Loucy (cell line): ENCODE measurements around the gene OSBPL3.

Experiments
- H2AFZ ChIP-seq: fragments of 200-600 bp; sonication (generic); 2 replicates; pipeline ENCODE4 v1.6.0; 2016; ENCODE audit warnings: antibody characterized with exemption, mild to moderate bottlenecking, low read length, moderate library complexity
- H3F3A ChIP-seq: fragments of 200-600 bp; 2 replicates; pipeline ENCODE4 v1.6.0; 2016; ENCODE audit warnings: antibody characterized with exemption, low read depth, mild to moderate bottlenecking
- H3K27me3 ChIP-seq: fragments of 200-600 bp; sonication (generic); 2 replicates; pipeline ENCODE4 v1.6.1; 2014; ENCODE audit warnings: low read length, mild to moderate bottlenecking; ENCODE audit not compliant: insufficient read depth, poor library complexity, severe bottlenecking
- H3K36me3 ChIP-seq: fragments of 200-600 bp; sonication (generic); 2 replicates; pipeline ENCODE4 v1.6.1; 2016; ENCODE audit warnings: low read length; ENCODE audit not compliant: insufficient read depth
- H3K4me1 ChIP-seq: fragments of 200-600 bp; sonication (generic); 2 replicates; pipeline ENCODE4 v1.5.1; 2014; ENCODE audit warnings: low read length, mild to moderate bottlenecking; ENCODE audit not compliant: insufficient read depth, poor library complexity, severe bottlenecking
- H3K4me2 ChIP-seq: fragments of 200-600 bp; sonication (generic); 2 replicates; pipeline ENCODE4 v1.6.0; 2014; ENCODE audit warnings: antibody characterized with exemption, low read length, low read depth, mild to moderate bottlenecking; ENCODE audit not compliant: poor library complexity, severe bottlenecking
- H3K4me3 ChIP-seq: fragments of 200-600 bp; sonication (generic); 2 replicates; pipeline ENCODE4 v1.5.1; 2014; ENCODE audit warnings: low read length, mild to moderate bottlenecking, mixed read lengths; ENCODE audit not compliant: poor library complexity, severe bottlenecking
- H3K79me2 ChIP-seq: fragments of 200-600 bp; sonication (generic); 2 replicates; pipeline ENCODE4 v1.6.1; 2014; ENCODE audit warnings: low read length; ENCODE audit not compliant: insufficient read depth
- H3K9ac ChIP-seq: fragments of 200-600 bp; sonication (generic); 2 replicates; pipeline ENCODE4 v1.6.0; 2014; ENCODE audit warnings: mild to moderate bottlenecking, low read depth, low read length, moderate library complexity; ENCODE audit not compliant: poor library complexity, severe bottlenecking
- H3K9me2 ChIP-seq: fragments of 200-600 bp; sonication (generic); replicated peaks from 2 replicates; pipeline ENCODE4 v1.6.1; 2016; ENCODE audit warnings: low read depth, low read length, mixed read lengths
- H3K9me3 ChIP-seq: fragments of 200-600 bp; sonication (generic); 2 replicates; pipeline ENCODE4 v1.6.1; 2014; ENCODE audit warnings: mild to moderate bottlenecking, antibody characterized with exemption, low read length, low read depth; ENCODE audit not compliant: insufficient read depth
- H4K20me1 ChIP-seq: fragments of 200-600 bp; sonication (generic); 2 replicates; pipeline ENCODE4 v1.6.0; 2014; ENCODE audit warnings: antibody characterized with exemption, low read length, mild to moderate bottlenecking; ENCODE audit not compliant: insufficient read depth, poor library complexity, severe bottlenecking
- CTCF ChIP-seq: fragments of 200-600 bp; sonication (generic); conservative IDR thresholded peaks from 2 replicates; pipeline ENCODE4 v1.5.1; 2014; ENCODE audit warnings: mild to moderate bottlenecking, antibody characterized with exemption, low read length
- EZH2phosphoT487 ChIP-seq: fragments of 200-600 bp; IDR thresholded peaks from 2 replicates; pipeline ENCODE4 v1.6.1; 2018; ENCODE audit warnings: antibody characterized with exemption, mild to moderate bottlenecking, moderate library complexity, borderline replicate concordance

Gene OSBPL3

GRCh38 chr7:24932389-24932788 lies 47.6 kb downstream of the OSBPL3 start:
- H3K9me2 ChIP-seq = no peaks in the 10 kb centered on the region
- no peak overlapping the region for H3K4me2 ChIP-seq
- H3K4me1 ChIP-seq = peaks cover 29% of the 10 kb centered on the region
- peaks cover 5% of the 10 kb centered on the region for H4K20me1 ChIP-seq
- no peak overlapping the region for H3K4me3 ChIP-seq
- H3K36me3 ChIP-seq = no peaks in the 10 kb centered on the region; the same call in 1 of the 2 replicates
- no peaks in the 10 kb centered on the region for H3K9me3 ChIP-seq
- peaks cover 97% of the 10 kb centered on the region for H3K79me2 ChIP-seq
- H3K9ac ChIP-seq = no peak overlapping the region
- no peaks in the 10 kb centered on the region for H3K27me3 ChIP-seq
- no peaks in the 10 kb centered on the region for H3F3A ChIP-seq
- H2AFZ ChIP-seq = no peak overlapping the region
- TF ChIP-seq EZH2phosphoT487 (no peak), CTCF (no peak)

GRCh38 chr7:24931844-24932243 lies 48.1 kb downstream of the OSBPL3 start:
- Histone ChIP-seq H3K36me3 (no peaks in the 10 kb centered on the region; the same call in 1 of the 2 replicates), H3K27me3 (no peaks in the 10 kb centered on the region), H3K9me2 (no peaks in the 10 kb centered on the region), H3F3A (no peaks in the 10 kb centered on the region), H4K20me1 (peaks cover 5% of the 10 kb centered on the region), H3K4me3 (no peak overlapping the region), H2AFZ (no peak overlapping the region), H3K4me1 (peaks cover 29% of the 10 kb centered on the region), H3K9ac (no peak overlapping the region), H3K4me2 (no peak overlapping the region), H3K79me2 (peaks cover 97% of the 10 kb centered on the region), H3K9me3 (no peaks in the 10 kb centered on the region)
- TF ChIP-seq EZH2phosphoT487 = no peak
- no peak for TF ChIP-seq CTCF

DNA sequence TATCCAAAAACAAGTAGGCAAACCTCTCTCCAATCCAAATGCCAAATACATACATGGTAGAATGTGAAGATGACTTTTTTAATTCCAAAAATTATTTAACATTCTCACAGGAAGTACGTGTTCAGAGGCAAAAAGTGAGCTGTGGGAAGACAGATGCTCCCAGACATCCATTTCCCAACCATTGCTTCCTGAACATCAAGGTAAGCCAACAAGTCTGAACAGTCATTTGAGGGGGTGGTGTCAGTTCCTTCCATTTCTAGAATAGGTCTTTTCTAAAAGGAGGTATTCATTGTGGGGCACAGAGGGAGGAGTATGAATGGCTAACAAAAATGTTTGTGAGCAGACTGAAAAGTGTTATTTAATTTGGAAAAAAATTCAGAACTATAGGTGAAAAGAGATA lies 49.1 kb downstream of the OSBPL3 start:
- H4K20me1 ChIP-seq = peaks cover 5% of the 10 kb centered on the region
- no peaks in the 10 kb centered on the region for H3F3A ChIP-seq
- H3K9me3 ChIP-seq = no peaks in the 10 kb centered on the region
- H3K4me1 ChIP-seq = peaks cover 21% of the 10 kb centered on the region
- H3K9me2 ChIP-seq = no peaks in the 10 kb centered on the region
- H3K36me3 ChIP-seq = no peaks in the 10 kb centered on the region; the same call in 1 of the 2 replicates
- peaks cover 97% of the 10 kb centered on the region for H3K79me2 ChIP-seq
- no peak overlapping the region for H3K4me3 ChIP-seq
- H3K4me2 ChIP-seq = no peak overlapping the region
- TF ChIP-seq EZH2phosphoT487 (no peak), CTCF (no peak)
- no peak overlapping the region for H2AFZ ChIP-seq
- H3K9ac ChIP-seq = no peak overlapping the region
- H3K27me3 ChIP-seq = no peaks in the 10 kb centered on the region
